Endometrium (tissue), 2 donors: ENCODE data around the gene DNAJC15.

Experiments
- FAIRE-seq: peaks from 2 replicates; lab custom pipeline; 2012; peaks lifted over from hg19 to GRCh38; lab: Jason Lieb, UNC
- donor health status: control.
- donor health status: control.

The DNAJC15 gene

GRCh38 chr13:43154839-43155238, 131.5 kb downstream of the DNAJC15 start:
- no peak for FAIRE-seq

- no peak for FAIRE-seq
Observed at GRCh38 chr13:43156916-43157315, 133.5 kb downstream of the DNAJC15 start.

GRCh38 chr13:43157796-43158195, 134.4 kb downstream of the DNAJC15 start:
- FAIRE-seq = no peak

- no peak for FAIRE-seq
Observed at GRCh38 chr13:43158516-43158915, 135.1 kb downstream of the DNAJC15 start.

GRCh38 chr13:43159026-43159461, 135.7 kb downstream of the DNAJC15 start:
- FAIRE-seq = no peak
